Measurements from ENCODE around the gene SH3BP4.

SH3BP4 gene

GRCh38 chr2:234998404-234999211 lies 46.8 kb downstream of the SH3BP4 start:
- H3K27ac Mint-ChIP-seq, result no peak overlapping the region
- H3K9me3 Mint-ChIP-seq, result peaks cover 0 to under 1% of the 10 kb centered on the region in 2 donors
- DNase-seq (no peak), ATAC-seq (replicated peaks) (no peak)
- H3K36me3 Mint-ChIP-seq, result peaks cover 3 to 19% of the 10 kb centered on the region in 2 donors
- peaks cover 0 to 4% of the 10 kb centered on the region in 2 donors for H3K27me3 Mint-ChIP-seq
- peaks cover 13 to 22% of the 10 kb centered on the region in 2 donors for H3K4me1 Mint-ChIP-seq
- no peak overlapping the region for H3K4me3 Mint-ChIP-seq

- ATAC-seq (replicated peaks), result no peak
- H3K36me3 Mint-ChIP-seq, result peaks cover 3 to 23% of the 10 kb centered on the region in 2 donors
Measured at GRCh38 chr2:234999740-235000425, 48.1 kb downstream of the SH3BP4 start.

GRCh38 chr2:235000426-235001236 lies 48.8 kb downstream of the SH3BP4 start:
- Mint-ChIP-seq H3K9me3 (no peaks in the 10 kb centered on the region), H3K4me1 (peaks cover 0 to 2% of the 10 kb centered on the region in 2 donors), H3K27me3 (peaks cover 0 to under 1% of the 10 kb centered on the region in 2 donors), H3K27ac (no peak overlapping the region), H3K4me3 (no peak overlapping the region), H3K36me3 (peaks cover under 1 to 22% of the 10 kb centered on the region in 2 donors)
- DNase-seq (no peak), ATAC-seq (replicated peaks) (no peak)

More at GRCh38 chr2:234999740-235000425, 48.1 kb downstream of the SH3BP4 start:
- no peaks in the 10 kb centered on the region for H3K9me3 Mint-ChIP-seq
- peaks cover 0 to 4% of the 10 kb centered on the region in 2 donors for H3K27me3 Mint-ChIP-seq
- H3K4me3 Mint-ChIP-seq, result no peak overlapping the region
- peaks cover 2 to 9% of the 10 kb centered on the region in 2 donors for H3K4me1 Mint-ChIP-seq
- H3K27ac Mint-ChIP-seq, result no peak overlapping the region
- DNase-seq, result no peak

GRCh38 chr2:235001237-235002133 lies 49.7 kb downstream of the SH3BP4 start:
- DNase-seq (no peak), ATAC-seq (replicated peaks) (no peak)
- Mint-ChIP-seq H3K4me3 (no peak overlapping the region), H3K27ac (no peak overlapping the region), H3K9me3 (no peaks in the 10 kb centered on the region), H3K4me1 (no peaks in the 10 kb centered on the region), H3K27me3 (no peaks in the 10 kb centered on the region), H3K36me3 (peaks cover 0 to 18% of the 10 kb centered on the region in 2 donors)

GRCh38 chr2:235002198-235003095 lies 50.6 kb downstream of the SH3BP4 start:
- H3K4me3 Mint-ChIP-seq, result no peak overlapping the region
- H3K36me3 Mint-ChIP-seq, result peaks cover 0 to 18% of the 10 kb centered on the region in 2 donors
- H3K27ac Mint-ChIP-seq, result no peak overlapping the region
- H3K4me1 Mint-ChIP-seq, result peaks cover 1 to 3% of the 10 kb centered on the region in 2 donors
- DNase-seq, result no peak
- no peaks in the 10 kb centered on the region for H3K9me3 Mint-ChIP-seq
- no peak for ATAC-seq (replicated peaks)
- no peaks in the 10 kb centered on the region for H3K27me3 Mint-ChIP-seq

GRCh38 chr2:235003096-235003775 lies 51.4 kb downstream of the SH3BP4 start:
- ATAC-seq (replicated peaks), result no peak
- no peaks in the 10 kb centered on the region for H3K27me3 Mint-ChIP-seq
- DNase-seq, result no peak
- no peak overlapping the region for H3K4me3 Mint-ChIP-seq
- no peak overlapping the region for H3K27ac Mint-ChIP-seq
- H3K4me1 Mint-ChIP-seq, result peaks cover 7 to 11% of the 10 kb centered on the region in 2 donors
- no peaks in the 10 kb centered on the region for H3K9me3 Mint-ChIP-seq
- H3K36me3 Mint-ChIP-seq, result peaks cover 0 to 18% of the 10 kb centered on the region in 2 donors

GRCh38 chr2:235004329-235004903 lies 52.6 kb downstream of the SH3BP4 start:
- Mint-ChIP-seq H3K4me1 (peaks cover 7 to 21% of the 10 kb centered on the region in 2 donors), H3K9me3 (no peaks in the 10 kb centered on the region), H3K36me3 (peaks cover 0 to 10% of the 10 kb centered on the region in 2 donors), H3K4me3 (no peak overlapping the region), H3K27ac (no peak overlapping the region), H3K27me3 (no peaks in the 10 kb centered on the region)
- ATAC-seq (replicated peaks), result no peak
- DNase-seq, result no peak

GRCh38 chr2:235005023-235005422 lies 53.2 kb downstream of the SH3BP4 start:
- Mint-ChIP-seq H3K9me3 (no peaks in the 10 kb centered on the region), H3K4me1 (peaks cover 7 to 21% of the 10 kb centered on the region in 2 donors), H3K36me3 (peaks cover 0 to 10% of the 10 kb centered on the region in 2 donors), H3K4me3 (no peak overlapping the region), H3K27ac (no peak overlapping the region), H3K27me3 (no peaks in the 10 kb centered on the region)
- no peak for DNase-seq
- ATAC-seq (replicated peaks), result no peak

- DNase-seq, result no peak
- H3K9me3 Mint-ChIP-seq, result no peaks in the 10 kb centered on the region
- no peak overlapping the region for H3K27ac Mint-ChIP-seq
- no peaks in the 10 kb centered on the region for H3K27me3 Mint-ChIP-seq
- ATAC-seq (replicated peaks), result no peak
- peaks cover 0 to 10% of the 10 kb centered on the region in 2 donors for H3K36me3 Mint-ChIP-seq
- H3K4me3 Mint-ChIP-seq, result no peak overlapping the region
- peaks cover 7 to 21% of the 10 kb centered on the region in 2 donors for H3K4me1 Mint-ChIP-seq
Measured at GRCh38 chr2:235005603-235006259, 53.9 kb downstream of the SH3BP4 start.

- DNase-seq (no peak), ATAC-seq (replicated peaks) (no peak)
- Mint-ChIP-seq H3K9me3 (no peaks in the 10 kb centered on the region), H3K4me3 (no peak overlapping the region), H3K27me3 (no peaks in the 10 kb centered on the region), H3K36me3 (peaks cover 0 to 10% of the 10 kb centered on the region in 2 donors), H3K4me1 (peaks cover 7 to 21% of the 10 kb centered on the region in 2 donors), H3K27ac (no peak overlapping the region)
Measured at GRCh38 chr2:235006461-235006860, 54.6 kb downstream of the SH3BP4 start.

GRCh38 chr2:235006986-235007385 lies 55.2 kb downstream of the SH3BP4 start:
- Mint-ChIP-seq H3K36me3 (peaks cover 0 to 11% of the 10 kb centered on the region in 2 donors), H3K9me3 (no peaks in the 10 kb centered on the region), H3K27ac (peak overlapping the region; percentile 39), H3K27me3 (no peaks in the 10 kb centered on the region), H3K4me1 (peaks cover 7 to 21% of the 10 kb centered on the region in 2 donors), H3K4me3 (no peak overlapping the region)
- no peak for ATAC-seq (replicated peaks)
- no peak for DNase-seq
